Adrenal gland (tissue), 5 donors: Measurements from ENCODE around the gene MFRP.

Experiments used
- POLR2A ChIP-seq, 2 donors: fragments of 450-650 bp; IDR thresholded peaks; one replicate each; pipeline ENCODE4 v1.6.1; 2017; ENCODE audit warnings: antibody characterized with exemption in 2 of 2, mild to moderate bottlenecking in 2 of 2, moderate library complexity in 1 of 2
- TF ChIP-seq, protein P1 (sequence below), 6 experiments: fragments of 450-650 bp in 4 of 6; fragments of 200-600 bp in 2 of 6; sonication (generic) in 1 of 6; IDR thresholded peaks; 1 replicate in 5 of 6; 2 replicates in 1 of 6; pipeline versions ENCODE4 v1.5.1 to v1.8.0; 2016 to 2021; ENCODE audit warnings: antibody characterized with exemption in 6 of 6, mild to moderate bottlenecking in 2 of 6, moderate library complexity in 1 of 6
- donor health status: DM: no; HTN: no; CAD: no.

DNA sequence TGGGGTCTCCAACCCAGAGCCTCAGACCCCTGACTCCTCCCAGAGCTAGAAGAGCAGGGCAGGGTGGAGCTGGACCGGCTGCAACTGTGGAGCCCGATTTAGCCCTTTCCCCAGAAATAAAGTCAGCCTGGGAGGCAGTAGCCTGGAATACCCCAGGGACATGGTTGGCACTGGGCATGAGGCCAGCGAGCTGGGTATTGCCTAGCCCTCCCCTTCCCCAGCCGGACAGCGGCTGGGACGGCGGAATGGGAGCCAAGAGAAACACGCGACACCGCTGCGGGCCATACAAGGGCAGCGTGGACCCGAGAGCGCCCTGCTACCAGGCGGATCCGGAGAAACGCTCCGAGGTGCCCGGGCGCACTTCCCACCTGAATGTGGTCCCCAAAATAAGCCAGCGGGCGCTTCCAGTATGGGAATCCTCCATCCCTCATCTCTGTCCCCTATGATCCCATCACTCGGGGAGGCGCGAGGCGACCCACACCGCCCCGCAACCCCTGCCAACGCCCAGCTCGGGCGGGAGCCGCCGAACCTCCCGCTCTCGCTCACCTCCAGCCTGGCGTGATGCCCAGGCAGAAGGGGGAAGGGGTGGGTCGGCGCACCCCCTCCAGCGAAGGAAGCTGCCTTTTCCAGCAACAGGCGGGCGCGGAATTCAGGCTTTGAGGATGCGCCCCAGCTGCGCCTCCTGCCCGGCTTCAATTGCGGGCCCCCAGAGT is 30.3 kb downstream of the MFRP start:
- TF ChIP-seq, protein P1, sequence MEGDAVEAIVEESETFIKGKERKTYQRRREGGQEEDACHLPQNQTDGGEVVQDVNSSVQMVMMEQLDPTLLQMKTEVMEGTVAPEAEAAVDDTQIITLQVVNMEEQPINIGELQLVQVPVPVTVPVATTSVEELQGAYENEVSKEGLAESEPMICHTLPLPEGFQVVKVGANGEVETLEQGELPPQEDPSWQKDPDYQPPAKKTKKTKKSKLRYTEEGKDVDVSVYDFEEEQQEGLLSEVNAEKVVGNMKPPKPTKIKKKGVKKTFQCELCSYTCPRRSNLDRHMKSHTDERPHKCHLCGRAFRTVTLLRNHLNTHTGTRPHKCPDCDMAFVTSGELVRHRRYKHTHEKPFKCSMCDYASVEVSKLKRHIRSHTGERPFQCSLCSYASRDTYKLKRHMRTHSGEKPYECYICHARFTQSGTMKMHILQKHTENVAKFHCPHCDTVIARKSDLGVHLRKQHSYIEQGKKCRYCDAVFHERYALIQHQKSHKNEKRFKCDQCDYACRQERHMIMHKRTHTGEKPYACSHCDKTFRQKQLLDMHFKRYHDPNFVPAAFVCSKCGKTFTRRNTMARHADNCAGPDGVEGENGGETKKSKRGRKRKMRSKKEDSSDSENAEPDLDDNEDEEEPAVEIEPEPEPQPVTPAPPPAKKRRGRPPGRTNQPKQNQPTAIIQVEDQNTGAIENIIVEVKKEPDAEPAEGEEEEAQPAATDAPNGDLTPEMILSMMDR (IDR thresholded peaks at IDR 0.05), result no peak
- no peak for TF ChIP-seq POLR2A (IDR thresholded peaks at IDR 0.05)
